SK-N-SH (cell line): Measurements from ENCODE around the gene SLC30A3. TPM values are rescaled to one million over a fixed set of nuclear protein-coding genes. Genes with fewer than 3 reads are reported as not detected.

Source experiments
- CTCF ChIA-PET: fragments of 300-600, 350-600 bp; formaldehyde crosslinking; extraction: SDS; loops from one replicate; lab custom pipeline; 2021; lab: Yijun Ruan, JAX
- POLR2A ChIA-PET: fragments of 350-600 bp; sonication (Branson Sonifier 250); formaldehyde crosslinking; extraction: SDS; loops from one replicate; lab custom pipeline; 2020; ENCODE audit warnings: antibody characterized with exemption, inconsistent platforms; lab: Yijun Ruan, JAX
- DNase-seq: peaks from one replicate; pipeline ENCODE4 v3.0.0; 2012
- H2AFZ ChIP-seq: fragments of 200-600 bp; sonication (generic); 2 replicates; pipeline ENCODE4 v1.8.1; 2016; ENCODE audit warnings: antibody characterized with exemption, mild to moderate bottlenecking, low read depth
- H3F3A ChIP-seq: fragments of 200-600 bp; sonication (generic); replicated peaks from 2 replicates; pipeline ENCODE3; 2016; ENCODE audit warnings: antibody characterized with exemption, mild to moderate bottlenecking; ENCODE audit not compliant: insufficient read depth
- H3K27ac ChIP-seq, 2 experiments: fragments of 200-500 bp in 1 of 2; fragments of 200-600 bp in 1 of 2; sonication (Bioruptor generic) in 1 of 2; sonication (generic), shearing (Covaris generic) in 1 of 2; 2 replicates each; pipeline versions ENCODE4 v1.5.1 to v1.6.1; 2014 to 2016; ENCODE audit warnings: low read depth in 2 of 2, inconsistent platforms in 1 of 2, low read length in 1 of 2, mild to moderate bottlenecking in 1 of 2, mixed read lengths in 1 of 2
- H3K27me3 ChIP-seq: fragments of 200-600 bp; sonication (generic), shearing (Covaris generic); 2 replicates; pipeline ENCODE4 v1.6.1; 2016; ENCODE audit warnings: mixed run types; ENCODE audit not compliant: insufficient read depth
- H3K36me3 ChIP-seq, 2 experiments: fragments of 200-500 bp in 1 of 2; fragments of 200-600 bp in 1 of 2; sonication (Bioruptor generic) in 1 of 2; sonication (generic) in 1 of 2; replicated peaks in 1 of 2; 2 replicates each; pipeline versions ENCODE3 to v1.5.1; 2014 to 2016; ENCODE audit warnings: low read length in 1 of 2, mild to moderate bottlenecking in 1 of 2; ENCODE audit not compliant: insufficient read depth in 2 of 2, control insufficient read depth in 1 of 2
- H3K4me1 ChIP-seq, 2 experiments: fragments of 200-500 bp in 1 of 2; fragments of 200-600 bp in 1 of 2; sonication (Bioruptor generic) in 1 of 2; sonication (generic), shearing (Covaris generic) in 1 of 2; 2 replicates each; pipeline versions ENCODE4 v1.5.1 to v1.6.1; 2014 to 2016; ENCODE audit warnings: low read depth in 1 of 2, low read length in 1 of 2, mixed run types in 1 of 2; ENCODE audit not compliant: insufficient read depth in 2 of 2, control insufficient read depth in 1 of 2
- H3K4me2 ChIP-seq: fragments of 200-600 bp; sonication (generic), shearing (Covaris generic); 2 replicates; pipeline ENCODE4 v1.6.1; 2017; ENCODE audit warnings: mixed run types
- H3K4me3 ChIP-seq, 2 experiments: fragments of 200-500 bp in 1 of 2; fragments of 200-600 bp in 1 of 2; sonication (Bioruptor generic) in 1 of 2; sonication (generic), shearing (Covaris generic) in 1 of 2; 2 replicates each; pipeline versions ENCODE4 v1.5.1 to v1.8.1; 2014 to 2016; ENCODE audit warnings: low read depth in 2 of 2, inconsistent platforms in 1 of 2, low read length in 1 of 2, mild to moderate bottlenecking in 1 of 2, mixed read lengths in 1 of 2, moderate library complexity in 1 of 2
- H3K79me2 ChIP-seq: fragments of 200-600 bp; sonication (generic); 2 replicates; pipeline ENCODE4 v1.8.1; 2017; ENCODE audit warnings: mild to moderate bottlenecking; ENCODE audit not compliant: insufficient read depth
- H3K9ac ChIP-seq: fragments of 200-600 bp; sonication (generic); 2 replicates; pipeline ENCODE4 v1.6.1; 2017; ENCODE audit warnings: mixed run types
- H3K9me2 ChIP-seq: fragments of 200-600 bp; sonication (generic); 2 replicates; pipeline ENCODE4 v1.6.1; 2017; ENCODE audit warnings: mixed run types
- H3K9me3 ChIP-seq: fragments of 200-600 bp; sonication (generic); 2 replicates; pipeline ENCODE4 v1.6.1; 2017; ENCODE audit warnings: mixed run types, mild to moderate bottlenecking, moderate library complexity
- H4K20me1 ChIP-seq: fragments of 200-600 bp; sonication (generic); 2 replicates; pipeline ENCODE4 v1.6.1; 2017; ENCODE audit warnings: mild to moderate bottlenecking, mixed run types; ENCODE audit not compliant: insufficient read depth
- EP300 ChIP-seq, 2 experiments: IDR thresholded peaks; 2 replicates each; pipeline versions ENCODE4 v1.4.0 to v1.6.1; 2012; ENCODE audit warnings: borderline replicate concordance in 1 of 2, low read depth in 1 of 2, low read length in 1 of 2
- EZH2phosphoT487 ChIP-seq: fragments of 200-600 bp; sonication (generic); IDR thresholded peaks from 2 replicates; pipeline ENCODE4 v1.6.1; 2017; ENCODE audit warnings: low read depth, mixed run types, mild to moderate bottlenecking, antibody characterized with exemption, moderate library complexity, borderline replicate concordance
- FOXJ3 ChIP-seq: sonication (generic); formaldehyde crosslinking; IDR thresholded peaks from 2 replicates; pipeline ENCODE4 v1.5.1; 2020; ENCODE audit warnings: mild to moderate bottlenecking, missing genetic modification reagents
- GATA2 ChIP-seq: sonication (generic); formaldehyde crosslinking; IDR thresholded peaks from 2 replicates; pipeline ENCODE4 v1.5.0; 2020; ENCODE audit warnings: mild to moderate bottlenecking, missing genetic modification reagents
- NFIC ChIP-seq: IDR thresholded peaks from 2 replicates; pipeline ENCODE4 v1.4.0; 2012; ENCODE audit warnings: borderline replicate concordance
- NRF1 ChIP-seq: IDR thresholded peaks from 2 replicates; pipeline ENCODE4 v1.6.1; 2012; ENCODE audit warnings: low read depth, mild to moderate bottlenecking, low read length
- PBX3 ChIP-seq: IDR thresholded peaks from 2 replicates; pipeline ENCODE4; 2012
- POLR2AphosphoS5 ChIP-seq: IDR thresholded peaks from 2 replicates; pipeline ENCODE4 v1.6.1; 2012; ENCODE audit warnings: low read depth, low read length
- RAD21 ChIP-seq: IDR thresholded peaks from 2 replicates; pipeline ENCODE4 v1.6.1; 2012; ENCODE audit warnings: mild to moderate bottlenecking, low read length
- RXRA ChIP-seq: IDR thresholded peaks from 2 replicates; pipeline ENCODE4 v1.4.0; 2012; ENCODE audit warnings: low read depth, mild to moderate bottlenecking, borderline replicate concordance
- SIN3A ChIP-seq: IDR thresholded peaks from 2 replicates; pipeline ENCODE4 v1.6.1; 2012; ENCODE audit warnings: low read depth, mild to moderate bottlenecking, low read length, moderate library complexity, borderline replicate concordance
- SMC3 ChIP-seq: IDR thresholded peaks from 2 replicates; pipeline ENCODE4 v1.6.1; 2012; ENCODE audit warnings: low read depth, low read length, improper control_type of control experiment
- TAF1 ChIP-seq: IDR thresholded peaks from 2 replicates; pipeline ENCODE4 v1.6.1; 2012; ENCODE audit warnings: low read depth, mild to moderate bottlenecking, low read length, moderate library complexity, borderline replicate concordance
- TCF12 ChIP-seq: IDR thresholded peaks from 2 replicates; pipeline ENCODE4 v1.4.0; 2012
- TEAD4 ChIP-seq: IDR thresholded peaks from 2 replicates; pipeline ENCODE4 v1.4.0; 2012; ENCODE audit warnings: mild to moderate bottlenecking, borderline replicate concordance; ENCODE audit not compliant: insufficient read depth
- USF1 ChIP-seq: IDR thresholded peaks from 2 replicates; pipeline ENCODE4 v1.4.0; 2012; ENCODE audit warnings: low read depth, borderline replicate concordance
- USF2 ChIP-seq: fragments of 150-350 bp; IDR thresholded peaks from 2 replicates; pipeline ENCODE4 v1.6.1; 2017; ENCODE audit warnings: antibody characterized with exemption, low read length, low read depth, borderline replicate concordance
- WGBS: methylation state at CpG from one replicate; pipeline ENCODE4 v1.1.6; 2017; ENCODE audit warnings: low lambda C conversion rate; 5-methylcytosine and 5-hydroxymethylcytosine counted together
- polyA plus RNA-seq, 3 experiments: library from polyadenylated mRNA; depleted of rRNA; stranded (reverse); fragments of >200 nt; gene quantifications; 2 replicates each; pipeline ENCODE4 v1.2.3, GENCODE V29; 2012
- TF ChIP-seq, protein P1 (sequence below): IDR thresholded peaks from 2 replicates; pipeline ENCODE4 v1.6.1; 2012; ENCODE audit warnings: mild to moderate bottlenecking, low read depth, low read length, moderate library complexity
- TF ChIP-seq, protein P2 (sequence below): IDR thresholded peaks from 2 replicates; pipeline ENCODE4 v1.4.0; 2012; ENCODE audit warnings: low read depth, borderline replicate concordance

The SLC30A3 gene
- polyA plus RNA-seq, 1 of the 3 experiments (the other 2 are of a cell fraction): 1.1 TPM

GRCh38 chr2:27245626-27246025, 17.2 kb downstream of the SLC30A3 start:
- Histone ChIP-seq H4K20me1 (no peaks in the 10 kb centered on the region; the same call in 1 of the 2 replicates), H3K9me2 (no peaks in the 10 kb centered on the region), H3K9me3 (no peaks in the 10 kb centered on the region), H2AFZ (no peak overlapping the region), H3K27me3 (no peaks in the 10 kb centered on the region), H3K4me2 (no peak overlapping the region), H3K79me2 (no peaks in the 10 kb centered on the region), H3F3A (peaks cover 5% of the 10 kb centered on the region), H3K4me1 (peaks cover 0 to 8% of the 10 kb centered on the region in 2 experiments; a peak in 2 of 4 replicates), H3K27ac (no peak overlapping the region), H3K4me3 (no peak overlapping the region), H3K9ac (no peak overlapping the region), H3K36me3 (peaks cover 22 to 38% of the 10 kb centered on the region in 2 experiments)
- 91% methylated on average over 4 of the region's 4 CpGs for WGBS
- ChIA-PET POLR2A (no interaction called here), CTCF (interaction anchor here (1.1 to 1.2 kb wide), 2 partner anchors 10 to 35 kb away, joined by 4 read pairs; no protein-coding TSS in a partner anchor)
- no peak for DNase-seq
- TF ChIP-seq POLR2AphosphoS5: no peak
- no peak for TF ChIP-seq EZH2phosphoT487
- TF ChIP-seq RAD21: no peak
- TF ChIP-seq NFIC: no peak
- TF ChIP-seq SIN3A: no peak
- no peak for TF ChIP-seq SMC3
- TF ChIP-seq, protein P1, sequence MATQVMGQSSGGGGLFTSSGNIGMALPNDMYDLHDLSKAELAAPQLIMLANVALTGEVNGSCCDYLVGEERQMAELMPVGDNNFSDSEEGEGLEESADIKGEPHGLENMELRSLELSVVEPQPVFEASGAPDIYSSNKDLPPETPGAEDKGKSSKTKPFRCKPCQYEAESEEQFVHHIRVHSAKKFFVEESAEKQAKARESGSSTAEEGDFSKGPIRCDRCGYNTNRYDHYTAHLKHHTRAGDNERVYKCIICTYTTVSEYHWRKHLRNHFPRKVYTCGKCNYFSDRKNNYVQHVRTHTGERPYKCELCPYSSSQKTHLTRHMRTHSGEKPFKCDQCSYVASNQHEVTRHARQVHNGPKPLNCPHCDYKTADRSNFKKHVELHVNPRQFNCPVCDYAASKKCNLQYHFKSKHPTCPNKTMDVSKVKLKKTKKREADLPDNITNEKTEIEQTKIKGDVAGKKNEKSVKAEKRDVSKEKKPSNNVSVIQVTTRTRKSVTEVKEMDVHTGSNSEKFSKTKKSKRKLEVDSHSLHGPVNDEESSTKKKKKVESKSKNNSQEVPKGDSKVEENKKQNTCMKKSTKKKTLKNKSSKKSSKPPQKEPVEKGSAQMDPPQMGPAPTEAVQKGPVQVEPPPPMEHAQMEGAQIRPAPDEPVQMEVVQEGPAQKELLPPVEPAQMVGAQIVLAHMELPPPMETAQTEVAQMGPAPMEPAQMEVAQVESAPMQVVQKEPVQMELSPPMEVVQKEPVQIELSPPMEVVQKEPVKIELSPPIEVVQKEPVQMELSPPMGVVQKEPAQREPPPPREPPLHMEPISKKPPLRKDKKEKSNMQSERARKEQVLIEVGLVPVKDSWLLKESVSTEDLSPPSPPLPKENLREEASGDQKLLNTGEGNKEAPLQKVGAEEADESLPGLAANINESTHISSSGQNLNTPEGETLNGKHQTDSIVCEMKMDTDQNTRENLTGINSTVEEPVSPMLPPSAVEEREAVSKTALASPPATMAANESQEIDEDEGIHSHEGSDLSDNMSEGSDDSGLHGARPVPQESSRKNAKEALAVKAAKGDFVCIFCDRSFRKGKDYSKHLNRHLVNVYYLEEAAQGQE: no peak
- no peak for TF ChIP-seq TAF1
- no peak for TF ChIP-seq USF2
- no peak for TF ChIP-seq EP300 (IDR thresholded peaks at IDR 0.05; ENCODE audit: borderline replicate concordance in 1 of 2, low read depth in 1 of 2, low read length in 1 of 2)
- no peak for TF ChIP-seq USF1
- no peak for TF ChIP-seq NRF1
- no peak for TF ChIP-seq RXRA
- TF ChIP-seq PBX3: no peak
- TF ChIP-seq GATA2: no peak
- no peak for TF ChIP-seq FOXJ3 (CRISPR knock-in tag)
- TF ChIP-seq, protein P2, sequence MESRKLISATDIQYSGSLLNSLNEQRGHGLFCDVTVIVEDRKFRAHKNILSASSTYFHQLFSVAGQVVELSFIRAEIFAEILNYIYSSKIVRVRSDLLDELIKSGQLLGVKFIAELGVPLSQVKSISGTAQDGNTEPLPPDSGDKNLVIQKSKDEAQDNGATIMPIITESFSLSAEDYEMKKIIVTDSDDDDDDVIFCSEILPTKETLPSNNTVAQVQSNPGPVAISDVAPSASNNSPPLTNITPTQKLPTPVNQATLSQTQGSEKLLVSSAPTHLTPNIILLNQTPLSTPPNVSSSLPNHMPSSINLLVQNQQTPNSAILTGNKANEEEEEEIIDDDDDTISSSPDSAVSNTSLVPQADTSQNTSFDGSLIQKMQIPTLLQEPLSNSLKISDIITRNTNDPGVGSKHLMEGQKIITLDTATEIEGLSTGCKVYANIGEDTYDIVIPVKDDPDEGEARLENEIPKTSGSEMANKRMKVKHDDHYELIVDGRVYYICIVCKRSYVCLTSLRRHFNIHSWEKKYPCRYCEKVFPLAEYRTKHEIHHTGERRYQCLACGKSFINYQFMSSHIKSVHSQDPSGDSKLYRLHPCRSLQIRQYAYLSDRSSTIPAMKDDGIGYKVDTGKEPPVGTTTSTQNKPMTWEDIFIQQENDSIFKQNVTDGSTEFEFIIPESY: no peak
- TF ChIP-seq TEAD4: no peak
- TF ChIP-seq TCF12: no peak
